Activated CD8-positive, alpha-beta T cell treated with anti-CD3 and anti-CD28 coated beads, Interleukin-2, amount 10 ng/mL, durations not matched to agents 7 days and 5 days (primary cell): ENCODE data around the gene ACOX2. TPM values are rescaled to one million over a fixed set of nuclear protein-coding genes. Genes with fewer than 3 reads are reported as not detected.

Experiments used
- ATAC-seq: fragments of 150-1000 bp; cut with Tn5 transposase; one replicate; pipeline ENCODE4 v1.10.0; 2021; ENCODE audit warnings: moderate library complexity
- CTCF ChIA-PET: fragments of 350-600 bp; sonication (Branson Sonifier 250); formaldehyde crosslinking; loops from one replicate; lab custom pipeline; 2021; ENCODE audit warnings: antibody characterized with exemption; lab: Charles Lee
- POLR2A ChIA-PET: fragments of 350-600 bp; sonication (Branson Sonifier 250); formaldehyde crosslinking; loops from one replicate; lab custom pipeline; 2021; ENCODE audit warnings: antibody characterized with exemption; lab: Charles Lee
- DNase-seq: peaks from one replicate; pipeline ENCODE4 v3.0.0-alpha.2; 2020
- H3K27ac Mint-ChIP-seq: one replicate; pipeline ENCODE4 v1.8.0; 2021; ENCODE audit warnings: mild to moderate bottlenecking, mixed read lengths
- H3K27me3 Mint-ChIP-seq: one replicate; pipeline ENCODE4 v1.8.0; 2021; ENCODE audit warnings: low read depth, mixed read lengths
- H3K36me3 Mint-ChIP-seq: one replicate; pipeline ENCODE4 v1.8.0; 2021; ENCODE audit warnings: low read depth, mixed read lengths
- H3K4me1 Mint-ChIP-seq: one replicate; pipeline ENCODE4 v1.8.0; 2021; ENCODE audit warnings: low read depth, mixed read lengths
- H3K4me3 Mint-ChIP-seq: one replicate; pipeline ENCODE4 v1.8.0; 2021; ENCODE audit warnings: mild to moderate bottlenecking, mixed read lengths
- H3K9me3 Mint-ChIP-seq: one replicate; pipeline ENCODE4 v1.8.0; 2022; ENCODE audit warnings: mixed read lengths; ENCODE audit not compliant: insufficient read depth
- total RNA-seq, 2 experiments: library from RNA; stranded (reverse); gene quantifications; one replicate each; pipeline ENCODE4 v1.2.3, GENCODE V29; 2021

ACOX2 gene
- total RNA-seq, 2 experiments from 2014 or later, result not detected

- ATAC-seq (no peak), DNase-seq (no peak)
- CTCF ChIA-PET, result no interaction called here
- no peak overlapping the region for H3K4me3 Mint-ChIP-seq
- no peaks in the 10 kb centered on the region for H3K36me3 Mint-ChIP-seq
- POLR2A ChIA-PET, result no interaction called here
- no peaks in the 10 kb centered on the region for H3K9me3 Mint-ChIP-seq
- no peaks in the 10 kb centered on the region for H3K4me1 Mint-ChIP-seq
- no peak overlapping the region for H3K27ac Mint-ChIP-seq
- H3K27me3 Mint-ChIP-seq, result peaks cover 32% of the 10 kb centered on the region
Measured at GRCh38 chr3:58480309-58480708, 56.7 kb downstream of the ACOX2 start.

- peaks cover 7% of the 10 kb centered on the region for H3K4me1 Mint-ChIP-seq
- H3K9me3 Mint-ChIP-seq, result no peaks in the 10 kb centered on the region
- H3K4me3 Mint-ChIP-seq, result no peak overlapping the region
- ChIA-PET POLR2A (no interaction called here), CTCF (no interaction called here)
- no peak for DNase-seq
- no peak for ATAC-seq
- H3K27me3 Mint-ChIP-seq, result peaks cover 32% of the 10 kb centered on the region
- no peak overlapping the region for H3K27ac Mint-ChIP-seq
- no peaks in the 10 kb centered on the region for H3K36me3 Mint-ChIP-seq
Measured at GRCh38 chr3:58478781-58479180, 58.2 kb downstream of the ACOX2 start.

GRCh38 chr3:58474967-58475578 is 61.9 kb downstream of the ACOX2 start:
- CTCF ChIA-PET, result interaction anchor here (1.6 kb wide), 1 partner anchor 17 kb away, joined by 9 read pairs; the partner anchor contains the start of gene KCTD6

DNA sequence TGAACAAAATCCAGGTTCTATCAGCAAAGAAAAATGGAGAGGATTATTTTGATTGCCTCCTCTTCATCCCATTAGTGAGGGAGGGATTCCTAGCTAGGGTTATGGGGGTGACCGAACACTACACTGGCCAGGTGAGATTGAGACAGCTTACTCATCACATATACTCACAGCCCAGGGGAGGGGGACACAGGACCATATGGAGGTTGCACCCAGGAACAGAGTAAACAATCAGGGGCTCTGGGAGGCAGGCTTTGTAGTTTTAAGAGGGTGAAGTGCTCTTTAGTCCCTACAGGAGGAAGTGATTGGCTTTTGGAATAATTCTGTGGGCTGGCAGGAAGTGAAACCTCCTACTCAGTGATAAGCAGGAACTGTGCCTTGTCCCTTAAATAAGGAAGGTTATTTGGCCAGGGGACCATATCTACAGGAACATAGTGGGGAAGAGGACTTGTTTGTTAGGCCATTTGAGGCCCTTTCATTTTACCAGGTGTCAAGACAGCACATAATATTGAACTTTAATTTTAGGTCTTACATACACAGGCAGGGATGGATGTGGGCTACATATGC is 62.6 kb downstream of the ACOX2 start:
- ChIA-PET POLR2A (no interaction called here), CTCF (interaction anchor here (1.4 to 2.3 kb wide), 4 partner anchors 10 to 168 kb away, joined by 3 to 9 read pairs (median 6); partner anchors contain the start of genes HTD2 and KCTD6)
- H3K9me3 Mint-ChIP-seq, result no peaks in the 10 kb centered on the region
- H3K4me3 Mint-ChIP-seq, result no peak overlapping the region
- peaks cover 28% of the 10 kb centered on the region for H3K4me1 Mint-ChIP-seq
- no peaks in the 10 kb centered on the region for H3K36me3 Mint-ChIP-seq
- DNase-seq (no peak), ATAC-seq (no peak)
- peaks cover 26% of the 10 kb centered on the region for H3K27me3 Mint-ChIP-seq
- no peak overlapping the region for H3K27ac Mint-ChIP-seq

More at GRCh38 chr3:58474967-58475578, 61.9 kb downstream of the ACOX2 start:
- Mint-ChIP-seq H3K36me3 (no peaks in the 10 kb centered on the region), H3K27ac (no peak overlapping the region), H3K27me3 (peaks cover 29% of the 10 kb centered on the region), H3K9me3 (no peaks in the 10 kb centered on the region), H3K4me3 (no peak overlapping the region), H3K4me1 (peaks cover 28% of the 10 kb centered on the region)
- ATAC-seq, result no peak
- POLR2A ChIA-PET, result no interaction called here
- no peak for DNase-seq

GRCh38 chr3:58473275-58473674 is 63.7 kb downstream of the ACOX2 start:
- DNase-seq (no peak), ATAC-seq (no peak)
- Mint-ChIP-seq H3K9me3 (no peaks in the 10 kb centered on the region), H3K36me3 (no peaks in the 10 kb centered on the region), H3K27ac (no peak overlapping the region), H3K4me1 (peaks cover 28% of the 10 kb centered on the region), H3K4me3 (no peak overlapping the region), H3K27me3 (peaks cover 20% of the 10 kb centered on the region)
- CTCF ChIA-PET, result interaction anchor here (1.4 to 2.4 kb wide), 4 partner anchors 10 to 167 kb away, joined by 3 to 12 read pairs (median 6); partner anchors contain the start of genes HTD2 and KCTD6
- POLR2A ChIA-PET, result no interaction called here

DNA sequence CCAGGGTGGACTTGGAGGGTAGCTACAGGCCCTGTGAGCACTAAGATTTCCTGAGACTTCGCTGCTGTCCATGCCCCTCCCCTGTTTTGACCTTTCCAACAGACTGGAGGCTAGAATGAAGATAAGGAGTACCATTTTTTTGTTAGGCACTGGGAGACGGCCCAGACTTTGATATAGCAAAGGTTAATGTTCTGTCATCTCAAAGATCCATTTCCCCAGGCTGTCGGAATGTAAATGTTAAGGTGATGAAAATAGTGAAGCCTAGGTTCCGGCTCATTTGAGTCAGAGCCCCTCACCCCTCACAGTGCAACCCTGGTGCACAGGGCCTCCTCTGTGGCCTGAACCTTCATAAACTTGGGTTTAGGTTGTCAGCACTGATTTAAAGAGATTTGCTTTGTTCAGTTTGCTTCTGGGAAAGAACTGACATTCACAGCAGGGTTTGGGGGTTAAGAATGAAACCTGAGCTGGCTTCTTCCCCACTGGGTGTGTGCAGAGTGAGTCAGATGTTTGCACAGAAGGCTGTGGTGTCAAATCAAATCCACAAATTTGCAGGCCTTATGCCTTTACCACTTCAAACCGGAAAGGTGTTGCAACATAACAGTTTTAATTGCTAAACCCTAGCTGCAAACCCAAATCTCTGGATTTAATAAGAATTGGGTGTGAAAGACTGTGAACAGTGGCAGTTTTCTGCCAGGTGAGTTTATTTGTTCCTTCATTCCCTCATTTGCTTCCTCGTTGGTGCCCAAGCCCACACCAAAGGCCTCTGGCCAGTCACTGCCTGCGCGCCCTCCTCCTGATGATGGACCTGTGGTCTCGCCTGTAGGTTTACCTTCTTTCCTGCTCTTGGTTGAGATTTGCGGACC is 65.7 kb downstream of the ACOX2 start:
- H3K27ac Mint-ChIP-seq, result peak overlapping the region; percentile 65
- no peak overlapping the region for H3K4me3 Mint-ChIP-seq
- peaks cover 14% of the 10 kb centered on the region for H3K27me3 Mint-ChIP-seq
- ATAC-seq, result peak; percentile 91
- ChIA-PET CTCF (interaction anchor here (1.0 to 2.4 kb wide), 3 partner anchors 20 to 165 kb away, joined by 3 to 12 read pairs (median 4); partner anchors contain the start of genes HTD2, KCTD6 and RPP14), POLR2A (interaction anchor here (0.6 to 1.8 kb wide), 4 partner anchors 20 to 64 kb away, joined by 3 to 5 read pairs (median 4); partner anchors contain the start of genes KCTD6 and PDHB)
- H3K36me3 Mint-ChIP-seq, result no peaks in the 10 kb centered on the region
- no peaks in the 10 kb centered on the region for H3K9me3 Mint-ChIP-seq
- DNase-seq, result peak; percentile 67
- H3K4me1 Mint-ChIP-seq, result peaks cover 28% of the 10 kb centered on the region

DNA sequence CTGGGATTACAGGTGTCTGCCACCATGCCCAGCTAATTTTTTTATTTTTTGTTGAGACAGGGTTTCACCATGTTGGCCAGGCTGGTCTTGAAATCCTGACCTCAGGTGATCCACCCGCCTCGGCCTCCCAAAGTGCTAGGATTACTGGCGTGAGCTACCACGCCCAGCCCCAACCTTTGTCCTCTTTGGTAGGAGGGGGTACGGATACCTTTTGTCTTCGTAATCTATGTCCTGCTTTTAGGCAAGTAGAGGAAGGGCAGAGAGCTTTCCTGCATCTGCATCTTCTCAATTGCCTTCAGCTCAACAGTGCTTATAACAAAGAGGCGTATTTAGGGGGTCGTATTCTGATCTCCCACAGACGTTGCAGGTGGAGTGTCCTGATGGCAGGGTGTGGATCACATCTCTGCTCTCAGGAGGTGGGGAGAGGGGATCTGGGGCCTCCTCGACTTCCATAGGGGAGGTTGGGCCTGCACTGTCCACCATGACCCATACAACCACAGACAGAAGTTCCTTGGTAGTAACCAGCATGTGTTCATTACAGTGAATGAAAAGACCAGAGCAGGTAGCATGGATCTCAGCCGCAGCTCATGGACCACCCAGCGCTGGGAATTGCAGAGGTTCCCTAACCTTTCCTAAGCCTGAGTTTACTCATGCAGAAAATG is 66.5 kb downstream of the ACOX2 start:
- Mint-ChIP-seq H3K27me3 (peaks cover 14% of the 10 kb centered on the region), H3K4me1 (peaks cover 28% of the 10 kb centered on the region), H3K36me3 (no peaks in the 10 kb centered on the region), H3K27ac (peak overlapping the region; percentile 65), H3K4me3 (no peak overlapping the region), H3K9me3 (no peaks in the 10 kb centered on the region)
- CTCF ChIA-PET, result interaction anchor here (1.0 to 1.5 kb wide), 2 partner anchors 21 to 164 kb away, joined by 3 to 4 read pairs; partner anchors contain the start of genes HTD2, KCTD6 and RPP14
- ATAC-seq (no peak), DNase-seq (no peak)
- POLR2A ChIA-PET, result interaction anchor here (1.0 to 1.8 kb wide), 2 partner anchors 22 to 37 kb away, joined by 3 to 5 read pairs; partner anchors contain the start of genes KCTD6 and PDHB

DNA sequence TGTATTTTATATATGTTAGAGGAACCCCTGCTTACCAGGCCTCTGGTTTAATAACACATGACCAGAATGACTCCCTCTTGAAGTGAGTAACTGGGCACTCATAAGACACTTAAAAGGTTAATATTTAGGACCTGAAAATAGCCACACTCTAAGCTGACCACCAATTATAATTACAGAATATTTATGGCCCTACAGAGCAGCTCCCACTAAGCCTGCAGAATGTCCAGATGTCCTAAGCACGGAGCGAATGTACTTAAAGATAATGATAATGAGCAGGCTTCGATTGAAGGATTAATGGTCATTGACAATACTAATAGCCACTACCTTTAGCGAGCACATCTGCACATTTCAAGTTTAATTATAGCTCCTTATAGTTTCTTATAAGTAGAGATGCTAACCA is 67.9 kb downstream of the ACOX2 start:
- ChIA-PET CTCF (interaction anchor here (1.8 kb wide), 1 partner anchor 163 kb away, joined by 6 read pairs; the partner anchor contains the start of genes HTD2 and RPP14), POLR2A (no interaction called here)
- Mint-ChIP-seq H3K4me1 (peaks cover 21% of the 10 kb centered on the region), H3K36me3 (no peaks in the 10 kb centered on the region), H3K4me3 (no peak overlapping the region), H3K27me3 (peaks cover 7% of the 10 kb centered on the region), H3K9me3 (no peaks in the 10 kb centered on the region), H3K27ac (no peak overlapping the region)
- ATAC-seq (no peak), DNase-seq (no peak)

DNA sequence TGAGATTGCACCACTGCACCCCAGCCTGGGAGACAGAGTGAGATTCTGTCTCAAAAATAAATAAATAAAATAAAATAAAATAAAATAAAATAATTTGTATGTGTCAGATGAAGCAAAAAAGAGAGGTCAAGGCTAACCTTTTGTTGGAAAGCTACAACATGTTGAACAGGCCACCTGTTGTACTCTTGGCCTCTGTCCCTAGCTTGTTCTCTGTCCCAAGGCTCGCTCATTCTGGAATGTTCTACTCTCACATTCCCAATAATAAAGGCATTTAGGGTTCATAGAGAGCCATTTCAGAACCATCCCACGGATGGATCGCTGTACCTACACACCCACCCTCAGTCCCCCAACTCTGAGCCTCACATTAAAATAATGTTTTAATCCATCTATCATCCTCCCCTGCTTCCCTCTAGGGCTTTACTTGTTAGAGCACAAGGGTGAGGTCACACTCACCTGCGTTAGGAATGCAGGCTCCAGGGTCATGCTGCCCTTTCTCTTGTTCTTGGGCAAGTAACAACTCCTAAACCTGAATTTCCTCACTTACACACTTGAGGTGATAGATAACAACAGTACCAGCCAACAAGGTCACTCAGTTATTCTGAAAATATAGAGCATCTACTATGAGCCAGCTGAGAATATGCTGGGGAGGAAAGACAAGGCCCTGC is 70.0 kb downstream of the ACOX2 start:
- ATAC-seq, result no peak
- no peaks in the 10 kb centered on the region for H3K36me3 Mint-ChIP-seq
- CTCF ChIA-PET, result interaction anchor here (0.9 to 1.1 kb wide), 2 partner anchors 34 to 141 kb away, joined by 3 read pairs; partner anchors contain the start of gene PDHB

DNA sequence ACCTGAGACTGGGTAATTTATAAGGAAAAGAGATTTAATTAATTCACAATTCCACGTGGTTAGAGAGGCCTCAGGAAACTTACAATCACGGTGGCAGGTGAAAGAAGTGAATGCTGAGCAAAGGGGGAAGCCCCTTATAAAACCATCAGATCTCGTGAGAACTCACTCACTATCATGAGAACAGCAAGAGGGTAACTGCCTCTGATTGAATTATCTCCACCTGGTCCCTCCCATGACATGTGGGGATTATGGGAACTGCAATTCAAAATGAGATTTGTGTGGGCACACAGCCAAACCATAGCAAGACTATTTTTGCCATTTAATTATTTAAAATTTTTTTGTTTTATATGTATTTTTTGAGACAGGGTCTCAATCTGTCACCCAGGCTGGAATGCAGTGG is 72.1 kb downstream of the ACOX2 start:
- POLR2A ChIA-PET, result no interaction called here
- no peaks in the 10 kb centered on the region for H3K9me3 Mint-ChIP-seq
- H3K27me3 Mint-ChIP-seq, result no peaks in the 10 kb centered on the region
- H3K36me3 Mint-ChIP-seq, result no peaks in the 10 kb centered on the region
- DNase-seq, result no peak
- ATAC-seq, result no peak
- H3K4me3 Mint-ChIP-seq, result no peak overlapping the region
- H3K27ac Mint-ChIP-seq, result no peak overlapping the region
- CTCF ChIA-PET, result interaction anchor here (1.7 kb wide), 1 partner anchor 31 kb away, joined by 4 read pairs; no protein-coding TSS in a partner anchor
- peaks cover 8% of the 10 kb centered on the region for H3K4me1 Mint-ChIP-seq

More for the DNA sequence above, 70.0 kb downstream of the ACOX2 start:
- POLR2A ChIA-PET, result no interaction called here
- H3K9me3 Mint-ChIP-seq, result no peaks in the 10 kb centered on the region
- no peak overlapping the region for H3K4me3 Mint-ChIP-seq
- DNase-seq, result no peak
- no peak overlapping the region for H3K27ac Mint-ChIP-seq
- no peaks in the 10 kb centered on the region for H3K27me3 Mint-ChIP-seq
- H3K4me1 Mint-ChIP-seq, result peaks cover 27% of the 10 kb centered on the region
